GM12891 (cell line): ENCODE data around the gene ARHGAP15.

ENCODE experiments used
- PAX5 ChIP-seq: IDR thresholded peaks from 2 replicates; pipeline ENCODE4 v1.6.1; 2011; ENCODE audit warnings: low read length, moderate library complexity, mild to moderate bottlenecking; ENCODE audit not compliant: insufficient read depth, severe bottlenecking
- POLR2A ChIP-seq: IDR thresholded peaks from 2 replicates; pipeline ENCODE4 v1.6.1; 2011; ENCODE audit warnings: low read depth, low read length, control low read depth
- POLR2AphosphoS5 ChIP-seq: IDR thresholded peaks from 2 replicates; pipeline ENCODE4 v1.6.1; 2011; ENCODE audit warnings: low read depth, low read length, control low read depth
- TAF1 ChIP-seq: IDR thresholded peaks from 2 replicates; pipeline ENCODE4 v1.6.1; 2011; ENCODE audit warnings: low read depth, low read length, control low read depth

DNA sequence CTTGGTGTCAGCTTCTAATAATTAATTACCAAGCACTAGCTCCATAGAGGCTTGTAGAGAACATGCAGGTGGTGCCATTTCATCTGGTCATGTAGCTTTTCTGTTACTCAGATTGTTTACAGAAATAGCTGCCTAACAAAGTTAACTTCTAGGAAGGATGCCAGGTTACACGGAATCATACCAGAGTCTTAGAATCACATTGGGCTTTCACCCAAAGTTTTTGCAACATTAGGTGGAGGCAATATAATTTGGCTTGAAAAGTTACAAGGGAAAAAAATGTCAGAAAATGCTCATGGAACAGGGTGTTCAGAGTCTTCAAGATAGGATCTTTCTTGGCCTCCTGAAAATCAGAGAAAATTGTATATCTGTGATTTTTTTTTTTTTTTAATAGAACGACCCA is 135.6 kb downstream of the ARHGAP15 start:
- TF ChIP-seq PAX5 (no peak), TAF1 (no peak), POLR2A (no peak), POLR2AphosphoS5 (no peak)
